GM23338 (cell line): ENCODE measurements around the gene C18orf54. TPM values are rescaled to one million over a fixed set of nuclear protein-coding genes. Genes with fewer than 3 reads are reported as not detected.

Experiments used
- ATAC-seq: fragments of 200-7000 bp; cut with Tn5 transposase; 3 replicates; pipeline ENCODE4 v1.9.1; 2020
- DNase-seq: peaks from one replicate; pipeline ENCODE4 v3.0.0-alpha.2; 2015; ENCODE audit warnings: low spot score
- H2AFZ ChIP-seq: fragments of 200-600 bp; sonication (generic); 2 replicates; pipeline ENCODE4 v1.8.0; 2016; ENCODE audit warnings: antibody characterized with exemption, mild to moderate bottlenecking, moderate library complexity
- H3F3A ChIP-seq: fragments of 200-600 bp; sonication (generic); replicated peaks from 2 replicates; pipeline ENCODE4 v1.8.0; 2017; ENCODE audit warnings: antibody characterized with exemption, mixed run types, low read depth
- H3K27ac ChIP-seq: fragments of 200-600 bp; sonication (generic); 2 replicates; pipeline ENCODE4 v1.6.1; 2016; ENCODE audit warnings: low read depth
- H3K27me3 ChIP-seq: fragments of 200-600 bp; sonication (generic); 2 replicates; pipeline ENCODE4 v1.8.0; 2016; ENCODE audit warnings: mild to moderate bottlenecking, mixed run types, moderate library complexity; ENCODE audit not compliant: insufficient read depth
- H3K36me3 ChIP-seq: fragments of 200-600 bp; sonication (generic); 2 replicates; pipeline ENCODE4 v1.8.0; 2016; ENCODE audit warnings: mild to moderate bottlenecking; ENCODE audit not compliant: insufficient read depth
- H3K4me1 ChIP-seq: fragments of 200-600 bp; sonication (generic); 2 replicates; pipeline ENCODE4 v1.8.0; 2016; ENCODE audit warnings: mild to moderate bottlenecking, moderate library complexity; ENCODE audit not compliant: insufficient read depth
- H3K4me2 ChIP-seq: fragments of 200-600 bp; sonication (generic); 2 replicates; pipeline ENCODE4 v1.7.1; 2017; ENCODE audit warnings: mixed run types
- H3K4me3 ChIP-seq: fragments of 200-600 bp; sonication (generic); 2 replicates; pipeline ENCODE4 v1.6.1; 2016; ENCODE audit warnings: mixed run types
- H3K79me2 ChIP-seq: fragments of 200-600 bp; sonication (generic); replicated peaks from 2 replicates; pipeline ENCODE4 v1.8.0; 2017; ENCODE audit warnings: mild to moderate bottlenecking; ENCODE audit not compliant: insufficient read depth
- H3K9me2 ChIP-seq: fragments of 200-600 bp; sonication (generic); 2 replicates; pipeline ENCODE4 v1.8.0; 2017; ENCODE audit not compliant: insufficient read depth
- H4K20me1 ChIP-seq: fragments of 200-600 bp; sonication (generic); replicated peaks from 2 replicates; pipeline ENCODE4 v1.8.0; 2017; ENCODE audit warnings: mild to moderate bottlenecking; ENCODE audit not compliant: insufficient read depth
- H3K27ac Mint-ChIP-seq: 2 replicates; pipeline ENCODE4 v1.8.0; 2020; ENCODE audit warnings: inconsistent platforms, mild to moderate bottlenecking, moderate library complexity, mixed read lengths
- H3K27me3 Mint-ChIP-seq: 3 replicates; pipeline ENCODE4 v1.8.0; 2022; ENCODE audit warnings: low read depth, mild to moderate bottlenecking, moderate library complexity, mixed read lengths, inconsistent platforms; ENCODE audit not compliant: insufficient read depth, poor library complexity
- H3K36me3 Mint-ChIP-seq: 3 replicates; pipeline ENCODE4 v1.8.0; 2021; ENCODE audit warnings: low read depth, mild to moderate bottlenecking, inconsistent platforms, moderate library complexity, mixed read lengths
- H3K4me1 Mint-ChIP-seq: 3 replicates; pipeline ENCODE4 v1.8.0; 2020; ENCODE audit warnings: mild to moderate bottlenecking, inconsistent platforms, mixed read lengths
- H3K4me3 Mint-ChIP-seq: 3 replicates; pipeline ENCODE4 v1.8.0; 2021; ENCODE audit warnings: moderate library complexity, mild to moderate bottlenecking, inconsistent platforms, mixed read lengths
- H3K9me3 Mint-ChIP-seq: 3 replicates; pipeline ENCODE4 v1.8.0; 2020; ENCODE audit warnings: moderate library complexity, mild to moderate bottlenecking, inconsistent platforms, mixed read lengths
- EZH2 ChIP-seq: fragments of 200-600 bp; sonication (generic); IDR thresholded peaks from one replicate; pipeline ENCODE4 v1.8.0; 2017; ENCODE audit warnings: antibody characterized with exemption, mild to moderate bottlenecking, low read depth; ENCODE audit not compliant: unreplicated experiment
- REST ChIP-seq: IDR thresholded peaks from one replicate; pipeline ENCODE4 v1.6.1; 2018; ENCODE audit warnings: antibody characterized with exemption; ENCODE audit not compliant: unreplicated experiment
- STAT1 ChIP-seq: IDR thresholded peaks from one replicate; pipeline ENCODE4 v1.6.1; 2016; ENCODE audit warnings: antibody characterized with exemption; ENCODE audit not compliant: unreplicated experiment
- ZNF331 ChIP-seq: fragments of 250-450 bp; sonication (Bioruptor Pico); IDR thresholded peaks from 2 replicates; pipeline ENCODE4 v1.5.0; 2020; ENCODE audit warnings: low read depth, mild to moderate bottlenecking, moderate library complexity
- ZNF462 ChIP-seq: fragments of 250-450 bp; sonication (Bioruptor Pico); IDR thresholded peaks from 2 replicates; pipeline ENCODE4 v1.5.0; 2020; ENCODE audit warnings: mild to moderate bottlenecking, moderate library complexity
- polyA plus RNA-seq: library from polyadenylated mRNA; unstranded; fragments of >200 nt; fragmentation: Nextera tagmentation; extraction: Ambion mirVana; gene quantifications from 2 replicates; pipeline ENCODE4 v1.2.1, GENCODE V29; 2016
- total RNA-seq: library from RNA; depleted of rRNA; stranded (reverse); fragments of >200 nt; shearing (Covaris generic); gene quantifications from 2 replicates; pipeline ENCODE4 v1.2.3, GENCODE V29; 2014

The C18orf54 gene
- total and polyA plus RNA-seq, 2 experiments from 2014 or later: 13.9 to 29.6 TPM

- H3K27ac ChIP-seq: no peak overlapping the region
- no peaks in the 10 kb centered on the region for H3F3A ChIP-seq
- H3K36me3 ChIP-seq: no peaks in the 10 kb centered on the region
- H3K36me3 Mint-ChIP-seq: no peaks in the 10 kb centered on the region
- H3K9me2 ChIP-seq: no peaks in the 10 kb centered on the region
- H3K27me3 Mint-ChIP-seq: no peaks in the 10 kb centered on the region
- H3K4me1 ChIP-seq: peaks cover 5% of the 10 kb centered on the region; the same call in 1 of the 2 replicates
- no peaks in the 10 kb centered on the region; the same call in 2 of the 3 replicates for H3K9me3 Mint-ChIP-seq
- no peak for TF ChIP-seq ZNF331 (CRISPR knock-in tag)
- TF ChIP-seq STAT1: no peak
- no peak for TF ChIP-seq ZNF462 (CRISPR knock-in tag)
- TF ChIP-seq EZH2: no peak
- TF ChIP-seq REST: no peak
- H2AFZ ChIP-seq: no peak overlapping the region
- no peak for DNase-seq
- H3K27me3 ChIP-seq: no peaks in the 10 kb centered on the region
- H3K4me3 ChIP-seq: no peak overlapping the region
- no peak overlapping the region for H3K4me3 Mint-ChIP-seq
- ATAC-seq: no peak
- peaks cover 8% of the 10 kb centered on the region for H3K4me1 Mint-ChIP-seq
- H3K27ac Mint-ChIP-seq: no peak overlapping the region
- no peaks in the 10 kb centered on the region for H3K79me2 ChIP-seq
- H3K4me2 ChIP-seq: no peak overlapping the region
- no peaks in the 10 kb centered on the region for H4K20me1 ChIP-seq
Observed at GRCh38 chr18:54316071-54316820, 41.5 kb upstream of the C18orf54 start.
